RWPE2 (cell line): ENCODE measurements around the gene TPRX1.

Experiments used
- ATAC-seq: fragments of 200-7000 bp; cut with Tn5 transposase; 3 replicates; pipeline ENCODE4 v1.9.1; 2021; ENCODE audit warnings: low read depth
- DNase-seq: peaks from one replicate; pipeline ENCODE4 v3.0.0-alpha.2; 2020; ENCODE audit warnings: low spot score
- H3K27ac ChIP-seq: fragments of 450-650 bp; 2 replicates; pipeline ENCODE4 v1.5.1; 2017; ENCODE audit warnings: mild to moderate bottlenecking; ENCODE audit not compliant: poor library complexity, severe bottlenecking
- H3K27me3 ChIP-seq: fragments of 250-450 bp; sonication (Bioruptor Pico); 2 replicates; pipeline ENCODE4 v1.5.1; 2021; ENCODE audit warnings: mild to moderate bottlenecking, moderate library complexity; ENCODE audit not compliant: insufficient read depth, poor library complexity, severe bottlenecking
- H3K36me3 ChIP-seq: fragments of 250-450 bp; sonication (Bioruptor Pico); 2 replicates; pipeline ENCODE4 v1.5.1; 2020; ENCODE audit warnings: low read depth, mild to moderate bottlenecking, moderate library complexity
- H3K4me1 ChIP-seq: fragments of 250-450 bp; sonication (Bioruptor Pico); 2 replicates; pipeline ENCODE4 v1.5.1; 2021; ENCODE audit warnings: mild to moderate bottlenecking, moderate library complexity; ENCODE audit not compliant: insufficient read depth, poor library complexity, severe bottlenecking
- H3K4me3 ChIP-seq: fragments of 250-450 bp; sonication (Bioruptor Pico); 2 replicates; pipeline ENCODE4 v1.5.1; 2021; ENCODE audit warnings: mild to moderate bottlenecking, moderate library complexity; ENCODE audit not compliant: severe bottlenecking
- H3K9me3 ChIP-seq: fragments of 250-450 bp; sonication (Bioruptor Pico); 2 replicates; pipeline ENCODE4 v1.5.1; 2021; ENCODE audit warnings: mild to moderate bottlenecking, moderate library complexity; ENCODE audit not compliant: severe bottlenecking
- TF ChIP-seq, protein P1 (sequence below): fragments of 450-650 bp; IDR thresholded peaks from one replicate; pipeline ENCODE4 v1.5.1; 2017; ENCODE audit warnings: mild to moderate bottlenecking, moderate library complexity; ENCODE audit not compliant: poor library complexity, severe bottlenecking

TPRX1 gene

DNA sequence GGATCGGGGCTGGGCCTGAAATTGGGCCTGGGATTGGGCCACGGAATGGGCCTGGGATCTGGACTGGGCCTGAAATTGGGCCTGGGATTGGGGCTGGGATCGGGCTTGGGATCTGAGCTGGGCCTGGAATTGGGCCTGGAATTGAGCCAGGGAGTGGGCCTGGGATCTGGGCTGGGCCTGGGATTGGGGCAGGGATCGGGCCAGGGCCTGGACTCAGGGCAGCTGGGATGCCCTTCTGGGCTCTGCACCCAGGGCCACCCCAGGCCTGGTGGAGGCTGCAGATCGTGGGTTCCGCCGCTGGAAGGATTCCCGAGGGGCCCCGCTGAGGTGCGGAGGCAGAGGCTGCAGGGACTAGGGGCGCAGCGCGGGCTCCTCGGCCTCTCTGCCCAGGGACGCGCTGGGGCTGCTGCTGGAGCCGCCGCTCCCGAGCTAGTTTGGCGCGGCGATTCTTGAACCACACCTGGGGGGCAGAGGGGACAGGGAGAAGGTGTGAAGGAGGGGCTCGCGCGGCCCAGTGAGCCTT is 1.8 kb downstream of the TPRX1 start:
- no peaks in the 10 kb centered on the region for H3K27me3 ChIP-seq
- TF ChIP-seq, protein P1, sequence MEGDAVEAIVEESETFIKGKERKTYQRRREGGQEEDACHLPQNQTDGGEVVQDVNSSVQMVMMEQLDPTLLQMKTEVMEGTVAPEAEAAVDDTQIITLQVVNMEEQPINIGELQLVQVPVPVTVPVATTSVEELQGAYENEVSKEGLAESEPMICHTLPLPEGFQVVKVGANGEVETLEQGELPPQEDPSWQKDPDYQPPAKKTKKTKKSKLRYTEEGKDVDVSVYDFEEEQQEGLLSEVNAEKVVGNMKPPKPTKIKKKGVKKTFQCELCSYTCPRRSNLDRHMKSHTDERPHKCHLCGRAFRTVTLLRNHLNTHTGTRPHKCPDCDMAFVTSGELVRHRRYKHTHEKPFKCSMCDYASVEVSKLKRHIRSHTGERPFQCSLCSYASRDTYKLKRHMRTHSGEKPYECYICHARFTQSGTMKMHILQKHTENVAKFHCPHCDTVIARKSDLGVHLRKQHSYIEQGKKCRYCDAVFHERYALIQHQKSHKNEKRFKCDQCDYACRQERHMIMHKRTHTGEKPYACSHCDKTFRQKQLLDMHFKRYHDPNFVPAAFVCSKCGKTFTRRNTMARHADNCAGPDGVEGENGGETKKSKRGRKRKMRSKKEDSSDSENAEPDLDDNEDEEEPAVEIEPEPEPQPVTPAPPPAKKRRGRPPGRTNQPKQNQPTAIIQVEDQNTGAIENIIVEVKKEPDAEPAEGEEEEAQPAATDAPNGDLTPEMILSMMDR: no peak
- no peak overlapping the region for H3K4me3 ChIP-seq
- H3K9me3 ChIP-seq: no peaks in the 10 kb centered on the region
- no peaks in the 10 kb centered on the region for H3K36me3 ChIP-seq
- H3K27ac ChIP-seq: no peak overlapping the region
- no peak for DNase-seq
- no peak for ATAC-seq
- H3K4me1 ChIP-seq: no peaks in the 10 kb centered on the region

DNA sequence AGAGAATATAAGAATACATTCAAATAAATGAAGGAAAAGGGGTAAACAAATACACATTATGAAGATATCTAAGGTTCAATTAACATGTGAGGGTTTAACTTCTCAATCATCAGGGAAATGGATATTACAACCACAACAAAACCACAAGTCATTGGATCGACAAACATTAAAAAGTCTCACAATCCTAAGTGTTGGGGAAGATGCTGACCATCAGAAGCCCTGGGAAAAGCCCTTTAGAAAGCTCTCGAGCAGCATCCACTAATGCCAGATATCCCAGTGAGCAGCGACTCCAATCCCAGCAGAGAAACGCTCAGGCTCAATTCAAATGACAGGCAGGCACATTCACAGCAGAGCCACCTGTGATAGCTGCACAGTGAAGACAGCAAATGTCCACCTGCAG is 3.1 kb downstream of the TPRX1 start:
- no peak for ATAC-seq
- Histone ChIP-seq H3K27me3 (no peaks in the 10 kb centered on the region), H3K9me3 (no peaks in the 10 kb centered on the region), H3K27ac (no peak overlapping the region), H3K4me1 (no peaks in the 10 kb centered on the region), H3K36me3 (no peaks in the 10 kb centered on the region), H3K4me3 (no peak overlapping the region)
- TF ChIP-seq, protein P1: no peak
- DNase-seq: no peak

DNA sequence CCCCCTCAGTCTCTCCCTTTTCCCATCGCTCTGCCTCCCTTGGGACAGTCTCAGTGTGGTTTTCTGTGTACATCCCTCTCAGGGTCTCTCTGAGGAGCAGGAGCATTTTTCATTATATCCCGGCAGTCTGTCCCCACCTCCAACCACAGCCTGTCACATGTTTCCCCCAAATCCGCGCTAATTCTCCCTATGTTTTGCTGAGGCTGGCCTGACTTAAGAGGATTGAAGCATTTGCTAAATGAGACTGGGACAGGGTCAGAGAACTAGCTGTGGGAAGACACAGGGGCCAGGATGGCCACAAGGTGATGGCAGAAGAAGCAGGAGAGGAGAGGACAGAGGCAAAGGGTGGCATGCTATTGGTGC is 5.5 kb downstream of the TPRX1 start:
- H3K4me1 ChIP-seq: no peaks in the 10 kb centered on the region
- H3K36me3 ChIP-seq: no peaks in the 10 kb centered on the region
- no peak for ATAC-seq
- DNase-seq: no peak
- H3K27me3 ChIP-seq: no peaks in the 10 kb centered on the region
- no peaks in the 10 kb centered on the region for H3K9me3 ChIP-seq
- H3K4me3 ChIP-seq: no peak overlapping the region
- TF ChIP-seq, protein P1: no peak
- H3K27ac ChIP-seq: no peak overlapping the region

DNA sequence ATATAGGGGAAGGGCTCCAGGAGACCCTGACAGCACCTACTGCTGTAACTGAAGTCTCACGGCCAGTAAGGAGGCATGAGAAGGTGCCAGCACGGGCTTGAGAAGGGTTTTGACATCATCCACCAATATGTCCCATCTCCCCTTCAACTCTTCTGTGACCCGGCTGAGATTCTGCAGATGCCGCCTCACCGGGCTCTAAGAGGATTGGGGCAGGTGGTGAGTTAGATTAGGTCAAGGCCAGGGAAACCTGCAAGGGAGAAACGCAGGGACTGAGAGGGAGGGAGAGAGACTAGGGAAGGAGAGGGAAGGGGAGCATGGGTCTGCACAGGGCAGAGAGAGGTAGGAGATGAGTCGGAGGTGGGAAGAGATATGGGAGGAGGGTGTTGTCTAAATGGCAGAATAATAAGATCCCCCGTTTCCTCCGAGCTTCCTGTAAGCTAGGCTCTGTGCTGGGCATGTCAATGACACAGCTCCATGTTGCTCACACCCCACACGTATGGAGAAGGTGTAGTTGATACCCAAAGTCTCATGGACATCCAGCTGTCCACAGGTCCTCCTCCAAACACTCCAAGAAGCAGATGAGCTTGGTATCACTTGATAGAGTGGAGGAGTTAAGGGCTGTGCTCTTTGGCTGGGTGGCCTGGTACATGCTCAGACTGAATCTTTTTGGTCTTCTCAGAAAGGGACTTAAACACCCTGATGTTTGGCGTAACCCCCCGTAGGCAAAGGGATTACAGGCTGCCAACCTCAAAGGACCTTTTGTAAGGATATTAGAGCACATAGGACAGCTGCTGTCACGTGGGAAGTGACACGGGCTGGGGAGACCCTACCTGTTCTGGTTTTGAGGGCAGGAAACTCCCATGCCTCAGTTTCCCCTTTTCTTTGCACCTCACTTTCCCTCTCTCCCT is 6.1 kb downstream of the TPRX1 start:
- no peak for ATAC-seq
- no peak for DNase-seq
- no peak overlapping the region for H3K27ac ChIP-seq
- no peaks in the 10 kb centered on the region for H3K36me3 ChIP-seq
- no peaks in the 10 kb centered on the region for H3K4me1 ChIP-seq
- no peaks in the 10 kb centered on the region for H3K27me3 ChIP-seq
- no peak overlapping the region for H3K4me3 ChIP-seq
- TF ChIP-seq, protein P1: no peak
- no peaks in the 10 kb centered on the region for H3K9me3 ChIP-seq

DNA sequence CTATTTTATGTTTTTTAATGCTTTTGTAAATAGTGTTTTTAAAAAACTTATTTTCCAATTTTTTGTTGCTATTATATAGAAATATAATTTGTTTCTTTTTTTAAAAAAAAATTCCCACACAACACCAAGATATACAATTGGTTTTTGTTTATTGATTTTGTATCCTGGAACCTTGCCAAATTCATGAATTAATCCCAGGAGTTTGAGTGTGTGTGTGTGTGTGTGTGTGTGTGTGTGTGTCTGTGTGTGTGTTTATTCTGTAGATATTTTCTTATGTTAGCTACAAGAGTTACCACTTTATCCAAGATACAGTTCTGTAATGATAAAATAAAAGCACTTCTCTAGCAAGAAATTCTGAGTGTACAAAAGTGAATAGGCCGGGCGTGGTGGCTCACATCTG is 7.6 kb downstream of the TPRX1 start:
- peaks cover 6% of the 10 kb centered on the region for H3K9me3 ChIP-seq
- H3K4me3 ChIP-seq: no peak overlapping the region
- TF ChIP-seq, protein P1: no peak
- no peaks in the 10 kb centered on the region for H3K36me3 ChIP-seq
- no peaks in the 10 kb centered on the region for H3K4me1 ChIP-seq
- no peak for DNase-seq
- no peak overlapping the region for H3K27ac ChIP-seq
- ATAC-seq: no peak
- H3K27me3 ChIP-seq: no peaks in the 10 kb centered on the region
